H1 (cell line): ENCODE measurements around the gene MBTPS1.

Experiments
- CTBP2 ChIP-seq: IDR thresholded peaks from 2 replicates; pipeline ENCODE4 v1.7.0; 2011; ENCODE audit warnings: borderline replicate concordance, mild to moderate bottlenecking, moderate library complexity, mixed read lengths, low read length; ENCODE audit not compliant: insufficient read depth, insufficient read length
- CTCF ChIP-seq, 3 experiments: IDR thresholded peaks; 1 replicate in 2 of 3; 2 replicates in 1 of 3; pipeline versions ENCODE4 v1.5.1 to v1.6.1; 2011; ENCODE audit warnings: low read length in 3 of 3, mild to moderate bottlenecking in 3 of 3, inconsistent platforms in 2 of 3, low read depth in 1 of 3, moderate library complexity in 1 of 3; ENCODE audit not compliant: insufficient read depth in 1 of 3; ENCODE audit errors: control extremely low read depth in 1 of 3
- POLR2A ChIP-seq, 2 experiments: IDR thresholded peaks; 1 replicate in 1 of 2; 2 replicates in 1 of 2; pipeline ENCODE4 v1.6.1; 2011; ENCODE audit warnings: low read depth in 2 of 2, low read length in 2 of 2, mild to moderate bottlenecking in 2 of 2; ENCODE audit errors: control extremely low read depth in 1 of 2
- RAD21 ChIP-seq, 2 experiments: IDR thresholded peaks in 1 of 2; conservative IDR thresholded peaks in 1 of 2; 2 replicates each; pipeline ENCODE4 v1.6.1; 2011; ENCODE audit warnings: low read depth in 2 of 2, low read length in 2 of 2, improper control_type of control experiment in 1 of 2, inconsistent platforms in 1 of 2, mild to moderate bottlenecking in 1 of 2, moderate library complexity in 1 of 2
- SP2 ChIP-seq: IDR thresholded peaks from 2 replicates; pipeline ENCODE4 v1.6.1; 2012; ENCODE audit warnings: mild to moderate bottlenecking, low read length, inconsistent platforms
- TF ChIP-seq, protein P1 (sequence below): IDR thresholded peaks from 2 replicates; pipeline ENCODE4 v1.6.1; 2012; ENCODE audit warnings: low read length, inconsistent platforms

DNA sequence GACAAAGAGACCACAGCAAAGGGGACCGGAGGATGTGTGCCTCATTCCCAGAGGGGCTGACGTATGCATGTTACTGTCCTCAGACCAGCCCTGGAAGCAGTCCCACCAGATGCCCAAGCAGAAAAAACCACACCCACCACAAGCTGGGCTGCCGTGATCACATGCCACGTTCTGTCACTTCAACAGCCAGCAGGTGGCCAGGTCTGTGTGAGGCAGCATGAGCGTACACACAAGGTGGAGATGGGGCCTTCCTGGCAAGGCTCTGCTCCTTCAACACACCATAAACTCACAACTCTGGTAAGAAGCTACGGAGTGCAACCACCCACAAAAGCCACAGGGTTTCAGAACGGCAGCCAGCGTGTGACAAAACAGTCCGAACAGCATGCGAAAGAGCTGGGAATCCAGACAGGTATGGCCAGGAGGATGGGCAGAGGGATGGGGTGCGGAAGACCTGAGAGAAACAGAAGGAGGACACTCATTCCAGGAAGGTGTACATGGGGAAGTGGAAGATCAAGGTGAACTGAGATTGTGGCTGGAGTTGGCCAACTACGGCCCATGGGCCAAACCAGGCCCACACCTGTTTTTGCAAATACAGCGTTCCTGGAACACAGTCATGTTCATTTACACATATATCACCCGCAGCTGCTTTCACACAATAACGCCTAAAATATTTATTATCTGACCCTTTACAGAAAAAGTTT, 27.9 kb downstream of the MBTPS1 start:
- TF ChIP-seq CTCF (IDR thresholded peaks at IDR 0.05; ENCODE audit: control extremely low read depth in 1 of 3, insufficient read depth in 1 of 3, low read depth in 1 of 3, low read length in 3 of 3) (no peak), POLR2A (IDR thresholded peaks at IDR 0.05; ENCODE audit: control extremely low read depth in 1 of 2, low read depth in 2 of 2, low read length in 2 of 2) (no peak), CTBP2 (no peak), SP2 (no peak), RAD21 (IDR thresholded peaks at IDR 0.05 in 1 of 2, conservative IDR thresholded peaks at IDR 0.05 in 1 of 2; ENCODE audit: low read depth in 2 of 2, low read length in 2 of 2) (no peak)
- TF ChIP-seq, protein P1, sequence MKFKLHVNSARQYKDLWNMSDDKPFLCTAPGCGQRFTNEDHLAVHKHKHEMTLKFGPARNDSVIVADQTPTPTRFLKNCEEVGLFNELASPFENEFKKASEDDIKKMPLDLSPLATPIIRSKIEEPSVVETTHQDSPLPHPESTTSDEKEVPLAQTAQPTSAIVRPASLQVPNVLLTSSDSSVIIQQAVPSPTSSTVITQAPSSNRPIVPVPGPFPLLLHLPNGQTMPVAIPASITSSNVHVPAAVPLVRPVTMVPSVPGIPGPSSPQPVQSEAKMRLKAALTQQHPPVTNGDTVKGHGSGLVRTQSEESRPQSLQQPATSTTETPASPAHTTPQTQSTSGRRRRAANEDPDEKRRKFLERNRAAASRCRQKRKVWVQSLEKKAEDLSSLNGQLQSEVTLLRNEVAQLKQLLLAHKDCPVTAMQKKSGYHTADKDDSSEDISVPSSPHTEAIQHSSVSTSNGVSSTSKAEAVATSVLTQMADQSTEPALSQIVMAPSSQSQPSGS: no peak
